HepG2 (cell line): ENCODE data around the gene ZNF821. TPM values are rescaled to one million over a fixed set of nuclear protein-coding genes. Genes with fewer than 3 reads are reported as not detected.

ENCODE experiments used
- ATAC-seq: fragments of 200-7000 bp; cut with Tn5 transposase; 3 replicates; pipeline ENCODE4 v1.9.1; 2020; ENCODE audit warnings: mild to moderate bottlenecking, moderate library complexity
- BruUV-seq: library from RNA; stranded (reverse); fragments of 400-500 nt; replicated peaks from 2 replicates; lab custom pipeline; 2021; lab: Mats Ljungman, UMichigan
- CTCF ChIA-PET: fragments of 300-600 bp; formaldehyde crosslinking; extraction: SDS; loops from one replicate; lab custom pipeline; 2021; ENCODE audit warnings: low total read pairs, inconsistent platforms, low intra/inter-chr PET ratio; lab: Yijun Ruan, JAX
- POLR2A ChIA-PET: fragments of 350-600 bp; sonication (Branson Sonifier 250); formaldehyde crosslinking; loops from one replicate; lab custom pipeline; 2020; ENCODE audit warnings: antibody characterized with exemption, inconsistent platforms; lab: Yijun Ruan, JAX
- DNase-seq: peaks from one replicate; pipeline ENCODE4 v3.0.0-alpha.2; 2015; ENCODE audit warnings: low spot score
- FAIRE-seq: peaks from 3 replicates; lab custom pipeline; 2011; peaks lifted over from hg19 to GRCh38; lab: Jason Lieb, UNC
- H2AFZ ChIP-seq: one replicate; pipeline ENCODE4 v1.6.1; 2011; ENCODE audit warnings: low read length, inconsistent platforms
- H3K27ac ChIP-seq: fragments of 300-600 bp; 3 replicates; pipeline ENCODE4 v1.8.0; 2011; ENCODE audit warnings: mixed run types, mild to moderate bottlenecking, mixed read lengths, low read length, inconsistent platforms; ENCODE audit not compliant: insufficient read depth; ENCODE audit errors: extremely low read length
- H3K27me3 ChIP-seq, 2 experiments: fragments of 200-600 bp in 1 of 2; 2 replicates in 1 of 2; 3 replicates in 1 of 2; pipeline versions ENCODE4 v1.6.0 to v1.8.0; 2011; ENCODE audit warnings: low read length in 2 of 2, mild to moderate bottlenecking in 2 of 2, moderate library complexity in 2 of 2, inconsistent platforms in 1 of 2; ENCODE audit not compliant: insufficient read depth in 2 of 2, control insufficient read depth in 1 of 2
- H3K36me3 ChIP-seq, 2 experiments: fragments of 200-600 bp in 1 of 2; replicated peaks in 1 of 2; 2 replicates in 1 of 2; 3 replicates in 1 of 2; pipeline versions ENCODE4 v1.5.1 to v1.8.0; 2011; ENCODE audit warnings: low read length in 2 of 2, inconsistent platforms in 1 of 2; ENCODE audit not compliant: insufficient read depth in 2 of 2, control insufficient read depth in 1 of 2
- H3K4me1 ChIP-seq: 2 replicates; pipeline ENCODE4 v1.5.1; 2012; ENCODE audit warnings: low read length, inconsistent platforms; ENCODE audit not compliant: insufficient read depth
- H3K4me2 ChIP-seq: 2 replicates; pipeline ENCODE4 v1.6.0; 2011; ENCODE audit warnings: low read depth, low read length, inconsistent platforms
- H3K4me3 ChIP-seq, 3 experiments: fragments of 200-600 bp in 1 of 3; sonication (generic), shearing (Covaris generic) in 1 of 3; replicated peaks in 1 of 3; 2 replicates each; pipeline ENCODE4 v1.5.1; 2011 to 2016; ENCODE audit warnings: low read length in 3 of 3, inconsistent platforms in 2 of 3, low read depth in 2 of 3, mild to moderate bottlenecking in 2 of 3, control low read depth in 1 of 3, mixed read lengths in 1 of 3; ENCODE audit not compliant: insufficient read depth in 1 of 3
- H3K79me2 ChIP-seq: one replicate; pipeline ENCODE4 v1.6.1; 2011; ENCODE audit warnings: low read length, inconsistent platforms; ENCODE audit not compliant: insufficient read depth
- H3K9ac ChIP-seq: 2 replicates; pipeline ENCODE4 v1.6.0; 2011; ENCODE audit warnings: mild to moderate bottlenecking, low read depth, low read length, inconsistent platforms; ENCODE audit not compliant: insufficient read depth
- H3K9me3 ChIP-seq: 2 replicates; pipeline ENCODE4 v1.5.1; 2012; ENCODE audit warnings: mild to moderate bottlenecking, low read length
- H4K20me1 ChIP-seq: 2 replicates; pipeline ENCODE4 v1.6.0; 2011; ENCODE audit warnings: inconsistent platforms, mild to moderate bottlenecking, low read length, moderate library complexity; ENCODE audit not compliant: insufficient read depth
- CENPBD1 ChIP-seq: sonication (generic); formaldehyde crosslinking; IDR thresholded peaks from 2 replicates; pipeline ENCODE4 v1.8.0; 2022; ENCODE audit warnings: missing genetic modification reagents, low read depth, mild to moderate bottlenecking, borderline replicate concordance
- DPF2 ChIP-seq: sonication (generic); formaldehyde crosslinking; IDR thresholded peaks from 2 replicates; pipeline ENCODE4 v1.4.0; 2020; ENCODE audit warnings: mild to moderate bottlenecking, low read depth, missing genetic modification reagents, borderline replicate concordance
- DR1 ChIP-seq: sonication (generic); formaldehyde crosslinking; IDR thresholded peaks from 2 replicates; pipeline ENCODE4 v1.8.0; 2021; ENCODE audit warnings: mild to moderate bottlenecking, missing genetic modification reagents, inconsistent platforms
- GTF2F1 ChIP-seq: fragments of 150-350 bp; IDR thresholded peaks from 2 replicates; pipeline ENCODE4 v1.6.1; 2014; ENCODE audit warnings: low read length
- HNRNPH1 ChIP-seq: fragments of 200-400 bp; formaldehyde crosslinking; optimal IDR thresholded peaks from 2 replicates; pipeline ENCODE3; 2017; ENCODE audit warnings: mild to moderate bottlenecking, low read depth, low read length
- PRDM10 ChIP-seq: sonication (generic); formaldehyde crosslinking; IDR thresholded peaks from 2 replicates; pipeline ENCODE4 v1.4.0; 2020; ENCODE audit warnings: low read depth, missing genetic modification reagents
- ZNF318 ChIP-seq: sonication (generic); formaldehyde crosslinking; IDR thresholded peaks from 2 replicates; pipeline ENCODE4 v1.4.0; 2020; ENCODE audit warnings: mild to moderate bottlenecking, missing genetic modification reagents
- ZNF33A ChIP-seq: sonication (generic); formaldehyde crosslinking; IDR thresholded peaks from 2 replicates; pipeline ENCODE4 v1.5.1; 2020; ENCODE audit warnings: missing genetic modification reagents, mild to moderate bottlenecking, moderate library complexity, borderline replicate concordance
- ZNF512 ChIP-seq: sonication (generic); formaldehyde crosslinking; IDR thresholded peaks from 2 replicates; pipeline ENCODE4 v1.4.0; 2020; ENCODE audit warnings: mild to moderate bottlenecking, missing genetic modification reagents
- ZNF543 ChIP-seq: sonication (generic); formaldehyde crosslinking; IDR thresholded peaks from 2 replicates; pipeline ENCODE4 v1.4.0; 2020; ENCODE audit warnings: mild to moderate bottlenecking, missing genetic modification reagents
- WGBS: methylation state at CpG from one replicate; pipeline ENCODE4 v1.1.6; 2017; ENCODE audit warnings: low lambda C conversion rate; 5-methylcytosine and 5-hydroxymethylcytosine counted together
- in situ Hi-C: cut with HindIII; loops from 2 replicates; pipeline ENCODE4 v1.10.0; 2017; ENCODE audit warnings: low pct_unique_long_range_greater_than_20kb; ENCODE audit not compliant: extremely low pct_ligation_motif_present
- intact Hi-C: fragments of 100-400 bp; cut with micrococcal nuclease; formaldehyde crosslinking; loops from one replicate; pipeline ENCODE4 v1.10.0; 2022; ENCODE audit not compliant: unreplicated experiment
- polyA plus RNA-seq, 8 experiments: library from polyadenylated mRNA; depleted of rRNA in 3 of 8; stranded (reverse) in 7 of 8; unstranded in 1 of 8; fragments of >200 nt; fragmentation: Illumina TruSeq in 4 of 8; extraction: Trizol in 4 of 8; gene quantifications; 2 replicates each; pipeline versions ENCODE4 v1.2.1 to v1.2.3, GENCODE V29; 2011 to 2016; ENCODE audit warnings: low read depth in 4 of 8, missing spikeins in 1 of 8, mixed read lengths in 1 of 8; ENCODE audit not compliant: insufficient read depth in 1 of 8
- total RNA-seq, 5 experiments: library from RNA; depleted of rRNA; stranded (reverse); fragments of >200 nt; fragmentation: Illumina TruSeq; extraction: Trizol; gene quantifications; 2 replicates each; pipeline ENCODE4 v1.2.3, GENCODE V29; 2016; ENCODE audit warnings: low read depth in 1 of 5

ZNF821 gene
- total and polyA plus RNA-seq, 2 of the 13 experiments (the other 11 are each of a cell fraction or from before 2014, with no cell fraction given) = 7.0 to 9.1 TPM

- BruUV-seq = no TSS peak
- H2AFZ ChIP-seq = no peak overlapping the region
- no peaks in the 10 kb centered on the region for H3K36me3 ChIP-seq
- no peak overlapping the region for H3K4me2 ChIP-seq
- no peaks in the 10 kb centered on the region for H3K9me3 ChIP-seq
- in situ Hi-C loops = no loop called here
- no peak overlapping the region for H3K9ac ChIP-seq
- ChIA-PET CTCF (no interaction called here), POLR2A (interaction anchor here (0.6 kb wide), 1 partner anchor 269 kb away, joined by 3 read pairs; no protein-coding TSS in a partner anchor)
- 56% methylated on average over 3 of the region's 3 CpGs for WGBS
- no peak overlapping the region for H3K4me3 ChIP-seq
- H3K27me3 ChIP-seq = no peaks in the 10 kb centered on the region
- FAIRE-seq = no peak
- H3K27ac ChIP-seq = no peak overlapping the region
- no peak for DNase-seq
- no peaks in the 10 kb centered on the region for H3K79me2 ChIP-seq
- intact Hi-C loops = no loop called here
- no peaks in the 10 kb centered on the region for H4K20me1 ChIP-seq
- peaks cover 13% of the 10 kb centered on the region for H3K4me1 ChIP-seq
- no peak for ATAC-seq
- TF ChIP-seq ZNF318 (no peak), ZNF512 (no peak), PRDM10 (CRISPR knock-in tag) (no peak), DR1 (CRISPR knock-in tag) (no peak), ZNF543 (CRISPR knock-in tag) (no peak), GTF2F1 (no peak), DPF2 (CRISPR knock-in tag) (no peak), CENPBD1 (no peak), ZNF33A (CRISPR knock-in tag) (no peak), HNRNPH1 (no peak)
Observed at GRCh38 chr16:71837150-71837549, 46.8 kb downstream of the ZNF821 start.
